Measurements from ENCODE around the gene STK11.

DNA sequence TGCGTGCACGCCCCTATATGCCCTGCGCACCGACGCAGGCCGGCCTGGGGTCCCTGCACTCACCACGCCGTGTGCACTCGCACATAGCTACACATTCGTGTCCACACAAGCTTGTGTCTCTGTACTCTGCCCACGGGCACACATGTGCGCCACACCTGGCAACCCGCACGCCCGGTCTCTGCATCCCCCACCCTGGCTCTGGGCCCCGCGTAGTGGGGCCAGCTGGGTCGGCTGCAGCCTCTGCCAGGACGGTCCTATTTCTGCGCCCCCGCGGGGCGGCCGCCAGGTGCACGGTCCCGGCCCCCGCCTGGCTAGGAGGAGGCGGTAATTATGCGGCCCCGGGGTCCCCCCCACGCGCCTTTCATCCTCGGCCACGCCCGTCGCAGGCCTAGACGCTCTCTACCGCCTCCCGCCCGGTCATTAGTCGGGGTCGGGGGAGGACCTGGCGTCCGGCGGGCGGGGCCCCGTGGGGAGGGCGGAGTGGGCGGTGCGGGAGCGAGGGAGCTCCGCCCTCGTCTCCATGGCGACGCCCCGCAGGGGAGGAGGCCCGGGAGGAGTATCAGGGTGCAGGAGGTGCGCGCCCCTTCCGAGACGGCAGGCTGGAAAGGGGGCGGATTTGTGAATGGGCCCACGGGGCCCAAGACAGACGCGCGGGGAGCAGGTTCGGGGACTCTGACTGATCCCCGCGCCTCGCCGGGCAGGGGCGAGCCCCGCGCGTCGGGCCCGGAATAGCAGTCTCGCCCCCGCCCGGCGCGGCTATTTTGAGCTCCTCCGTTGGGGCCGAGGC, 60.7 kb downstream of the STK11 start:
- TF ChIP-seq RAD21 (IDR thresholded peaks at IDR 0.05; ENCODE audit: low read depth) (no peak), EGR1 (IDR thresholded peaks at IDR 0.05) (peak; percentile 89), FOXM1 (IDR thresholded peaks at IDR 0.05; ENCODE audit: borderline replicate concordance, low read depth) (peak; percentile 45), EP300 (IDR thresholded peaks at IDR 0.05; ENCODE audit: borderline replicate concordance) (peak; percentile 80), REST (IDR thresholded peaks at IDR 0.05; ENCODE audit: low read depth) (no peak)

Data from Ishikawa (cell line).